WTC11 (cell line): ENCODE measurements around the gene TOM1. TPM values are rescaled to one million over a fixed set of nuclear protein-coding genes. Genes with fewer than 3 reads are reported as not detected.
A peak's percentile ranks its signal among the peaks of the same experiment; 100 is the strongest.

Experiments
- ATAC-seq: fragments of 200-7000 bp; cut with Tn5 transposase; 2 replicates; pipeline ENCODE4 v1.10.0; 2021; ENCODE audit warnings: mild to moderate bottlenecking, moderate library complexity
- CTCF ChIA-PET: fragments of 300-600 bp; sonication (Branson Sonifier 250); formaldehyde crosslinking; loops from one replicate; lab custom pipeline; 2021; ENCODE audit warnings: antibody characterized with exemption; lab: Charles Lee
- POLR2A ChIA-PET: fragments of 350-600 bp; sonication (Branson Sonifier 250); formaldehyde crosslinking; loops from one replicate; lab custom pipeline; 2021; ENCODE audit warnings: antibody characterized with exemption; lab: Charles Lee
- DNase-seq: peaks from one replicate; pipeline ENCODE4 v3.0.0; 2021; ENCODE audit warnings: low spot score
- H3K27ac Mint-ChIP-seq: 2 replicates; pipeline ENCODE4 v1.8.0; 2021; ENCODE audit warnings: mixed read lengths
- H3K27me3 Mint-ChIP-seq: 2 replicates; pipeline ENCODE4 v1.8.0; 2021; ENCODE audit warnings: low read depth, mild to moderate bottlenecking, moderate library complexity, mixed read lengths
- H3K36me3 Mint-ChIP-seq: 2 replicates; pipeline ENCODE4 v1.8.0; 2021; ENCODE audit warnings: mixed read lengths
- H3K4me1 Mint-ChIP-seq: 2 replicates; pipeline ENCODE4 v1.8.0; 2022; ENCODE audit warnings: mixed read lengths
- H3K4me3 Mint-ChIP-seq: 2 replicates; pipeline ENCODE4 v1.8.0; 2021; ENCODE audit warnings: mild to moderate bottlenecking, moderate library complexity, mixed read lengths
- H3K9me3 Mint-ChIP-seq: 2 replicates; pipeline ENCODE4 v1.8.0; 2021; ENCODE audit warnings: mixed read lengths
- ATF1 ChIP-seq: sonication (generic); formaldehyde crosslinking; IDR thresholded peaks from 2 replicates; pipeline ENCODE4 v1.8.1; 2023; ENCODE audit warnings: mild to moderate bottlenecking, moderate library complexity, missing genetic modification reagents
- ELF4 ChIP-seq: sonication (generic); formaldehyde crosslinking; IDR thresholded peaks from 2 replicates; pipeline ENCODE4 v1.8.1; 2022; ENCODE audit warnings: low read depth, mild to moderate bottlenecking, moderate library complexity, missing genetic modification reagents
- FOXJ3 ChIP-seq: sonication (generic); formaldehyde crosslinking; IDR thresholded peaks from 2 replicates; pipeline ENCODE4 v1.9.0; 2021; ENCODE audit warnings: missing genetic modification reagents, mild to moderate bottlenecking, borderline replicate concordance
- JUN ChIP-seq: sonication (generic); formaldehyde crosslinking; IDR thresholded peaks from 2 replicates; pipeline ENCODE4 v1.8.0; 2023; ENCODE audit warnings: mild to moderate bottlenecking, missing genetic modification reagents
- KAT7 ChIP-seq: sonication (generic); formaldehyde crosslinking; IDR thresholded peaks from 2 replicates; pipeline ENCODE4 v1.8.1; 2023; ENCODE audit warnings: missing genetic modification reagents, mild to moderate bottlenecking, borderline replicate concordance
- NR1H2 ChIP-seq: sonication (generic); formaldehyde crosslinking; IDR thresholded peaks from 2 replicates; pipeline ENCODE4 v1.9.0; 2021; ENCODE audit warnings: mild to moderate bottlenecking, moderate library complexity, missing genetic modification reagents
- NR3C1 ChIP-seq: sonication (generic); formaldehyde crosslinking; conservative IDR thresholded peaks from 2 replicates; pipeline ENCODE4 v1.8.1; 2023; ENCODE audit warnings: low read depth, mild to moderate bottlenecking, missing genetic modification reagents
- OVOL2 ChIP-seq: fragments of 250-450 bp; sonication (Bioruptor Pico); IDR thresholded peaks from 2 replicates; pipeline ENCODE4 v1.9.0; 2021; ENCODE audit warnings: mild to moderate bottlenecking, borderline replicate concordance
- SP1 ChIP-seq: sonication (generic); formaldehyde crosslinking; conservative IDR thresholded peaks from 2 replicates; pipeline ENCODE4 v1.8.1; 2022; ENCODE audit warnings: missing genetic modification reagents
- ZNF121 ChIP-seq: sonication (generic); formaldehyde crosslinking; IDR thresholded peaks from 2 replicates; pipeline ENCODE4 v1.8.0; 2023; ENCODE audit warnings: missing genetic modification reagents
- ZNF138 ChIP-seq: sonication (generic); formaldehyde crosslinking; conservative IDR thresholded peaks from 2 replicates; pipeline ENCODE4 v1.8.1; 2022; ENCODE audit warnings: mild to moderate bottlenecking, moderate library complexity, missing genetic modification reagents
- ZNF232 ChIP-seq: sonication (generic); formaldehyde crosslinking; IDR thresholded peaks from 2 replicates; pipeline ENCODE4 v1.8.0; 2022; ENCODE audit warnings: mild to moderate bottlenecking, missing genetic modification reagents
- ZNF317 ChIP-seq: sonication (generic); formaldehyde crosslinking; IDR thresholded peaks from 2 replicates; pipeline ENCODE4 v1.8.1; 2023; ENCODE audit warnings: low read depth, mild to moderate bottlenecking, moderate library complexity, missing genetic modification reagents, borderline replicate concordance
- ZNF416 ChIP-seq: fragments of 250-450 bp; sonication (Bioruptor Pico); IDR thresholded peaks from 2 replicates; pipeline ENCODE4 v1.9.0; 2021; ENCODE audit warnings: mild to moderate bottlenecking, inconsistent platforms
- ZNF671 ChIP-seq: fragments of 250-450 bp; sonication (Bioruptor Pico); IDR thresholded peaks from 2 replicates; pipeline ENCODE4 v1.8.0; 2021; ENCODE audit warnings: mild to moderate bottlenecking
- total RNA-seq: library from RNA; stranded (reverse); gene quantifications from 3 replicates; pipeline ENCODE4 v1.2.3, GENCODE V29; 2021
- TF ChIP-seq, protein P1 (sequence below): sonication (generic); formaldehyde crosslinking; IDR thresholded peaks from 2 replicates; pipeline ENCODE4 v1.8.0; 2022; ENCODE audit warnings: mild to moderate bottlenecking, missing genetic modification reagents
- TF ChIP-seq, protein P2 (sequence below): fragments of 250-450 bp; sonication (Bioruptor Pico); IDR thresholded peaks from 2 replicates; pipeline ENCODE4 v1.8.0; 2021; ENCODE audit warnings: mild to moderate bottlenecking
- TF ChIP-seq, protein P3 (sequence below): sonication (generic); formaldehyde crosslinking; conservative IDR thresholded peaks from 2 replicates; pipeline ENCODE4 v1.8.1; 2023; ENCODE audit warnings: mild to moderate bottlenecking, low read depth, missing genetic modification reagents, moderate library complexity
- TF ChIP-seq, protein P4 (sequence below): fragments of 250-450 bp; sonication (Bioruptor Pico); conservative IDR thresholded peaks from 2 replicates; pipeline ENCODE4 v1.9.0; 2021; ENCODE audit warnings: mild to moderate bottlenecking
- TF ChIP-seq, protein P5 (sequence below): sonication (generic); formaldehyde crosslinking; IDR thresholded peaks from 2 replicates; pipeline ENCODE4 v1.8.0; 2022; ENCODE audit warnings: mild to moderate bottlenecking, missing genetic modification reagents

TOM1 gene
- total RNA-seq, 1 experiment from 2014 or later = 23.5 TPM

DNA sequence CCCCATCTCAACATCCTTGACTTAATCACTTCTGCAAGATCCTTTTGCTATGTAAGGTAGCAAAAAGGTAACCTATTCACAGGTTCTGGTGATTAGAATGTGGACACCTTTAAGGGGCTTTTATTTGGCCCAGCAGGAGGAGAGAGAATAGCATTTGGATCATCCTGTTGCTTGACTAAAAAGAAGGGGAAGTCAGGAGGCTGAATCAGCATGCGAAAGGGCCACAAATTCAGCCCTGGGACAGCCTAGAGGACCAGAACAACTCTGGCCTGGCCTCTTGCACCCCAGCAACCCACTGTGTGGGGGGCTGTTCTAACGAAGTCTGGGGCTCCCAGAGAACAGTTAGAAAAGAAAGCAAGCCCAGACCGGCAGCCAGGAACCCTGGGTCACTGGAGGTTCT lies 78.0 kb downstream of the TOM1 start:
- Mint-ChIP-seq H3K4me1 (peaks cover 70% of the 10 kb centered on the region), H3K27ac (peak overlapping the region; percentile 90), H3K4me3 (0 out of 2 replicates have a peak overlapping the region, but pooled peaks have one; percentile 0), H3K36me3 (no peaks in the 10 kb centered on the region), H3K9me3 (no peaks in the 10 kb centered on the region), H3K27me3 (no peaks in the 10 kb centered on the region)
- TF ChIP-seq ZNF671 (CRISPR knock-in tag) = no peak
- peak; percentile 10; the same call in 1 of the 2 replicates for TF ChIP-seq ZNF121
- TF ChIP-seq, protein P1, sequence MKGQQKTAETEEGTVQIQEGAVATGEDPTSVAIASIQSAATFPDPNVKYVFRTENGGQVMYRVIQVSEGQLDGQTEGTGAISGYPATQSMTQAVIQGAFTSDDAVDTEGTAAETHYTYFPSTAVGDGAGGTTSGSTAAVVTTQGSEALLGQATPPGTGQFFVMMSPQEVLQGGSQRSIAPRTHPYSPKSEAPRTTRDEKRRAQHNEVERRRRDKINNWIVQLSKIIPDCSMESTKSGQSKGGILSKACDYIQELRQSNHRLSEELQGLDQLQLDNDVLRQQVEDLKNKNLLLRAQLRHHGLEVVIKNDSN (CRISPR knock-in tag) = peak; percentile 31; the same call in 1 of the 2 replicates
- TF ChIP-seq ELF4 (CRISPR knock-in tag) = no peak
- ATAC-seq (peak; percentile 13), DNase-seq (no peak)
- ChIA-PET POLR2A (interaction anchor here (1.1 kb wide), 1 partner anchor 19 kb away, joined by 3 read pairs; no protein-coding TSS in a partner anchor), CTCF (interaction anchor here (0.6 kb wide), 1 partner anchor 221 kb away, joined by 3 read pairs; no protein-coding TSS in a partner anchor)

DNA sequence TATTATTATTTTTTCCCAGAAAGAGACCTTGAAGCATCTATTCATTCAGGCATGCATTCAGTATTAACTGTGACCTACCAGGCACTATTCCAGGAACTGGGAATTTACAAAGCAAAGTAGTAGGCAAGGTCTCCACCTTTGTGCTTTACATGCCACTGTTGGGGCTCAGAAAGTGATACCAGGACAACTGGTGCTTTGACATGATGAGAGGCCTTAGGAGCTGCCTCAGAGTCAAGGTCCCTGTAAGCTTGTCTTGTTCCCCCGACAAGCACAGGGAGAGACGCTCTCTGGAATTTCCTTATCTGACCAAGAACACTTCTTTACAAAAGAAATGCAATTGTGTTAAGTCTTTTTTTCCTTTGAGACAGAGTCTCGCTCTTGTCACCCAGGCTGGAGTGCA lies 78.9 kb downstream of the TOM1 start:
- no peaks in the 10 kb centered on the region; the same call in 1 of the 2 replicates for H3K36me3 Mint-ChIP-seq
- CTCF ChIA-PET = interaction anchor here (1.2 kb wide), 1 partner anchor 9 kb away, joined by 6 read pairs; no protein-coding TSS in a partner anchor
- POLR2A ChIA-PET = no interaction called here
- no peaks in the 10 kb centered on the region for H3K9me3 Mint-ChIP-seq
- TF ChIP-seq JUN (CRISPR knock-in tag) (no peak), SP1 (CRISPR knock-in tag) (no peak), ATF1 (CRISPR knock-in tag) (no peak), ZNF138 (CRISPR knock-in tag) (no peak), ZNF416 (CRISPR knock-in tag) (no peak), KAT7 (no peak), NR1H2 (no peak), OVOL2 (no peak), NR3C1 (no peak), FOXJ3 (no peak), ZNF232 (no peak), ZNF317 (CRISPR knock-in tag) (no peak)
- TF ChIP-seq, protein P2, sequence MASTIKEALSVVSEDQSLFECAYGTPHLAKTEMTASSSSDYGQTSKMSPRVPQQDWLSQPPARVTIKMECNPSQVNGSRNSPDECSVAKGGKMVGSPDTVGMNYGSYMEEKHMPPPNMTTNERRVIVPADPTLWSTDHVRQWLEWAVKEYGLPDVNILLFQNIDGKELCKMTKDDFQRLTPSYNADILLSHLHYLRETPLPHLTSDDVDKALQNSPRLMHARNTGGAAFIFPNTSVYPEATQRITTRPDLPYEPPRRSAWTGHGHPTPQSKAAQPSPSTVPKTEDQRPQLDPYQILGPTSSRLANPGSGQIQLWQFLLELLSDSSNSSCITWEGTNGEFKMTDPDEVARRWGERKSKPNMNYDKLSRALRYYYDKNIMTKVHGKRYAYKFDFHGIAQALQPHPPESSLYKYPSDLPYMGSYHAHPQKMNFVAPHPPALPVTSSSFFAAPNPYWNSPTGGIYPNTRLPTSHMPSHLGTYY (CRISPR knock-in tag) = no peak
- TF ChIP-seq, protein P3, sequence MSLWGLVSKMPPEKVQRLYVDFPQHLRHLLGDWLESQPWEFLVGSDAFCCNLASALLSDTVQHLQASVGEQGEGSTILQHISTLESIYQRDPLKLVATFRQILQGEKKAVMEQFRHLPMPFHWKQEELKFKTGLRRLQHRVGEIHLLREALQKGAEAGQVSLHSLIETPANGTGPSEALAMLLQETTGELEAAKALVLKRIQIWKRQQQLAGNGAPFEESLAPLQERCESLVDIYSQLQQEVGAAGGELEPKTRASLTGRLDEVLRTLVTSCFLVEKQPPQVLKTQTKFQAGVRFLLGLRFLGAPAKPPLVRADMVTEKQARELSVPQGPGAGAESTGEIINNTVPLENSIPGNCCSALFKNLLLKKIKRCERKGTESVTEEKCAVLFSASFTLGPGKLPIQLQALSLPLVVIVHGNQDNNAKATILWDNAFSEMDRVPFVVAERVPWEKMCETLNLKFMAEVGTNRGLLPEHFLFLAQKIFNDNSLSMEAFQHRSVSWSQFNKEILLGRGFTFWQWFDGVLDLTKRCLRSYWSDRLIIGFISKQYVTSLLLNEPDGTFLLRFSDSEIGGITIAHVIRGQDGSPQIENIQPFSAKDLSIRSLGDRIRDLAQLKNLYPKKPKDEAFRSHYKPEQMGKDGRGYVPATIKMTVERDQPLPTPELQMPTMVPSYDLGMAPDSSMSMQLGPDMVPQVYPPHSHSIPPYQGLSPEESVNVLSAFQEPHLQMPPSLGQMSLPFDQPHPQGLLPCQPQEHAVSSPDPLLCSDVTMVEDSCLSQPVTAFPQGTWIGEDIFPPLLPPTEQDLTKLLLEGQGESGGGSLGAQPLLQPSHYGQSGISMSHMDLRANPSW (CRISPR knock-in tag) = no peak
- H3K4me3 Mint-ChIP-seq = no peak overlapping the region
- H3K4me1 Mint-ChIP-seq = peaks cover 70% of the 10 kb centered on the region
- H3K27ac Mint-ChIP-seq = peak overlapping the region; percentile 60
- DNase-seq (no peak), ATAC-seq (no peak)
- H3K27me3 Mint-ChIP-seq = no peaks in the 10 kb centered on the region

DNA sequence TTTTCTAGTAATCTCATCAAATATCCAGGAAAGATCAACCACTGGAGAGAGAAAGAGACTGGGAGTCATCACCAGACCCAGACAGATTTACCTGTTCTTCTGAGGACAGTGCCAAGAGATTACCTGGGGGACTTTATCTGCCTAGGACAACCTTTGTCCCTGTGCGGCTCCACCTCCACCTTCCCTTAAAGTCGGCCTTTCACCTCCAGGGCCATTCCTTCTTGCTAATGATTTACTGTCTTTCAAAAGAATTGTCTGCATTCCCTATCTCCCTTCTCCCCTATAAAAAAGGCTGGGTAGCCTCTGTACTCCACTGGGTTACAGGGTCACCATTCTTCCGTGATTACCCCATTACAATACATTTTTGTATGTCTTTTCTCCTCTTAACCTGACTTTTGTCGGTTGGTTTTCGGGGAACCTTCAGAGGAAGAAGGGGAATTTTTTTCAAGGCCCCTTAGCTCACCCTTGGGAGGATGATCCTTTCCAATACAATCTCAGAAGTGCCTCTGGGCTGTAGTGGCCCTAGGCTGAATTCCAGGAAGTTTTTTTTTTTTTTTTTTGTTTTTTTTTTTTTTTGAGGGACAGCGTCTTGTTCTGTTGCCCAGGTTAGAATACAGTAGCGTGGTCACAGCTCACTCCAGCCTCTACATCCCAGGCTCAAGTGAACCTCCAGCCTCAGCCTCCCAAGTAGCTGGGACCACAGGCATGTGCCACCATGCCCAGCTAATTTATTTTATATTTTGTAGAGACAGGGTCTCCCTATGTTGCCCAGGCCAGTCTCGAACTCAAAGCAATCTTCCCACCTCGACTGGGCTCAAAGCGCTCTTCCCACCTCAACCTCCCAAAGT lies 79.7 kb downstream of the TOM1 start:
- ChIA-PET CTCF (interaction anchor here (0.7 to 1.2 kb wide), 3 partner anchors 8 to 24 kb away, joined by 3 to 6 read pairs (median 4); no protein-coding TSS in a partner anchor), POLR2A (interaction anchor here (0.7 to 0.9 kb wide), 2 partner anchors 18 to 237 kb away, joined by 3 to 9 read pairs; no protein-coding TSS in a partner anchor)
- Mint-ChIP-seq H3K4me1 (peaks cover 64% of the 10 kb centered on the region), H3K27ac (peak overlapping the region; percentile 60), H3K36me3 (no peaks in the 10 kb centered on the region; the same call in 1 of the 2 replicates), H3K9me3 (no peaks in the 10 kb centered on the region), H3K4me3 (peak overlapping the region; percentile 65; the same call in 1 of the 2 replicates), H3K27me3 (no peaks in the 10 kb centered on the region)
- no peak for DNase-seq
- no peak for ATAC-seq
- TF ChIP-seq, protein P4, sequence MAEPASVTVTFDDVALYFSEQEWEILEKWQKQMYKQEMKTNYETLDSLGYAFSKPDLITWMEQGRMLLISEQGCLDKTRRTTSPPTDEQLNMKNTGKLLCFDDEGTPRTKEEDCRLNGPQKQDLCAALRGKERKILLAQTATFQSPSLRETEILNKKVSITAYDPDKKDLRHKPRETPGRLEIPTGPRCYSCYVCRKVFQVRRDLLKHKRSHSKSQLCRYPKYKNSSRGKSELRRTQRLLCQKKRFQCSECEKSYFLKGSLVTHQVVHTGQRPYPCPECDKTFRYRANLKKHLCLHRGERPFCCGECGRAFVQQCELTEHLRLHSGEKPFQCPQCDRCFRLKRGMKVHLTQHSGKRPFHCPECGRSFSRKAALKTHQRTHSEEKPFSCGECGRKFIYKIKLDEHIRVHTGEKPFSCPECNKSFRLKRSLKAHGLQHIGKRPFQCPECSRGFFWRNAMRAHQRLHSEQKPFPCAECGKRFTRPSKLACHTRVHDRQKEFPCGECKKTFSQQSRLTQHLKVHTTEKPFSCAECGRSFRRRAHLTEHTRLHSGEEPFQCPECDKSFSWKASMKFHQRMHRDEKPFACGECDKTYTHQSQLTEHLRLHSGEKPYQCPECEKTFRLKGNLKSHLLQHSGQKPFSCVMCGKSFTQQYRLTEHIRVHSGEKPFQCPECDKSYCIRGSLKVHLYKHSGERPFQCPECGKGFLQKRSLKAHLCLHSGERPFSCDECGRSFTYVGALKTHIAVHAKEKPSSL (CRISPR knock-in tag) = no peak
- TF ChIP-seq, protein P2 (CRISPR knock-in tag) = no peak
- TF ChIP-seq, protein P5, sequence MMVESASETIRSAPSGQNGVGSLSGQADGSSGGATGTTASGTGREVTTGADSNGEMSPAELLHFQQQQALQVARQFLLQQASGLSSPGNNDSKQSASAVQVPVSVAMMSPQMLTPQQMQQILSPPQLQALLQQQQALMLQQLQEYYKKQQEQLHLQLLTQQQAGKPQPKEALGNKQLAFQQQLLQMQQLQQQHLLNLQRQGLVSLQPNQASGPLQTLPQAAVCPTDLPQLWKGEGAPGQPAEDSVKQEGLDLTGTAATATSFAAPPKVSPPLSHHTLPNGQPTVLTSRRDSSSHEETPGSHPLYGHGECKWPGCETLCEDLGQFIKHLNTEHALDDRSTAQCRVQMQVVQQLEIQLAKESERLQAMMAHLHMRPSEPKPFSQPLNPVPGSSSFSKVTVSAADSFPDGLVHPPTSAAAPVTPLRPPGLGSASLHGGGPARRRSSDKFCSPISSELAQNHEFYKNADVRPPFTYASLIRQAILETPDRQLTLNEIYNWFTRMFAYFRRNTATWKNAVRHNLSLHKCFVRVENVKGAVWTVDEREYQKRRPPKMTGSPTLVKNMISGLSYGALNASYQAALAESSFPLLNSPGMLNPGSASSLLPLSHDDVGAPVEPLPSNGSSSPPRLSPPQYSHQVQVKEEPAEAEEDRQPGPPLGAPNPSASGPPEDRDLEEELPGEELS (CRISPR knock-in tag) = no peak
- TF ChIP-seq ZNF138 (CRISPR knock-in tag) = no peak
